NCI-H2029 (cell line): Measurements from ENCODE around the gene CXXC4.

Source experiments
- DNase-seq: peaks from one replicate; lab custom pipeline; 2025; lab: John Stamatoyannopoulos, UW

The CXXC4 gene

DNA sequence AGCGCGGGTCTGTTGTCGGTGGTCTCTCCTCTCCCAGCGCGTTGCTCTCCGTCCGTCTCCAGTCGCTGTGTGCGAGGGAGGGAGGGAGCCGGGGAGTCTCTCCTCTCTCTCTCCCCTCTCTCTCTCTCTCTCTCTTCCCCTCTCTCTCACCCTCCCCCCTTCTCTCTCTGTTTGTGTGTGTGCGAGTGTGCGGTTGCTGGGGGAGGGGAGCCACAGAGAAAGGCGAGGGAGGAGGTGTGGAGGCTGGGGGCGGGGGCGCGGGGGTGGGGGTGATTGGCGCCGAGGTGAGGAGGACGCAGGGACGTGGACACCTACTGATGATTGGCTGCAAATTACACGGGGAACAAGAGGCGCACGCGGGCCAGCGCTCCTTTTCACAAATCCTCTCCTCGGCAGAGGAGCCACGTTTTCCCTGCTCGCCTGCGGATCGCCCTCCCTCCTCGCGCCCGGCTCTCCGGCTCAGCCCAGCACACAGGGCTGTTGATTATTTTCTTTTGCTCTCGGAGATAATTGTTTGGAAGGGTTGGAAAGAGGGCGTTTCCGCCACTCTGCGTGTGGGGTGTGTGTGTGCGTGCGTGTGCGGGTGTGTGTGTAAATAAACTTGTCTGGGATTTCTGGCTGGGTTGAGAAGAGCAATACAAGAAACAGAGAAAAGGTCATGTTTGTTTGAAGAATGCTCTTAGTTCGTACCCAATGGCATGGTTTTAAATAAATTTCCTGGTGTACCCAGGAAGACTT lies at the start of gene CXXC4:
Gene CXXC4, minus strand, starts transcription at position 73 of the 738 bp plus-strand sequence. CDS start 3,092 bp downstream, outside the sequence.
- DNase-seq = peak; percentile 87

DNA sequence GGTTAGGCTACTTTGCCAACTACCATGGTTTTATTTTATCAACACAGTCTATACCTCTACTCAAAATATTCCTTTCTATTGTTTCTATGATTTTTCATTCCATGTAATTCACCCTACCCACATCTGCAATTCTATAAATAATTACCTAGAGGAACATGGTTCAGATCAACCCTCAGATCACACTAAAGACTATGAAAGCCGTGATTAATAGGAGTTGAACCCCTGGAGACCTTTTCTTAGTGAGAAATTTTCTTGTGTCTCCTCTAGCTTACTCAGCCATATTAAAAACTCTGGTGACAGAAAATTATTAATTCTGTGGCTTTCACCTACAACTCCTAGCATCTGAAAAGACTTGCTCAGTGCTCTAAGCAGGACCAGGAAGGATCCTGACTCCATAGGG lies 38.5 kb upstream of the CXXC4 start:
- DNase-seq = no peak

DNA sequence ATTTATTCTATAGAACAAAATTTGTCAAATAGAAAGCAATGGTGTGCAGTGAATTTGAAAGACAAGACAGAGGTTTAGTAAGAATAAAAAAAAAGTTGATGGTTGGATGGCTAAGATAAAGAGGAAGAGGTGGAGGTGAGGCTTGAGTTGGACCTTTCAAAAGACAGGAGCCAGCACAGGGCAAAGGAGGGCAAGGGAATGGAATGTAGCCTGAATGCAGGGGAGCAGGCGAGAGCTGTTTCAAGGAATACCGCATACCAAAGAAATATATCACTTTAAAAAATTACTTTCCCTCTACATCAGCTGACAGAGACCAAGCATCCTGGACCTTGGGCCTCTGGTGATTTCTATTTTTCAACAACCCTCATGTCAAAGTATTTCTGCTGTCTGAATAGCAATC lies 38.0 kb upstream of the CXXC4 start:
- no peak for DNase-seq

DNA sequence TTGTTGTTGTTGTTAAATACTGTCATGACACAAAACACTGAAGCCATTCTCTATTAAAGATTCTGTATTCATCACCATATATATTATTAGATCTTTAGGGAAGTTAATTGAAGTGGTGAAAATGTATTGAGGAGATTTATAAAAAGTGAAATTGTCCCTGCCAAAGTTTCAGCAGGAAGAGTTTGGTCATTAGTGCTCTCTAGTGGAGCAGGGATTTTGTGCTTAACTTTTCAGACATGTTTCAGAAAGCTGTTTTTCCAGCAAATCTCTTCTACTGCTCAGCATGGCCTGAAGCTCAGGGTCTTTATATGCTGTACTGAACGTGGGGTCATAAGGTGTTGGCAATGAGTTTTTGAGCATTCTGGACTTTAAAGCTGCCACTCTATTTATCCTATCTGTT lies 36.7 kb upstream of the CXXC4 start:
- DNase-seq = no peak

DNA sequence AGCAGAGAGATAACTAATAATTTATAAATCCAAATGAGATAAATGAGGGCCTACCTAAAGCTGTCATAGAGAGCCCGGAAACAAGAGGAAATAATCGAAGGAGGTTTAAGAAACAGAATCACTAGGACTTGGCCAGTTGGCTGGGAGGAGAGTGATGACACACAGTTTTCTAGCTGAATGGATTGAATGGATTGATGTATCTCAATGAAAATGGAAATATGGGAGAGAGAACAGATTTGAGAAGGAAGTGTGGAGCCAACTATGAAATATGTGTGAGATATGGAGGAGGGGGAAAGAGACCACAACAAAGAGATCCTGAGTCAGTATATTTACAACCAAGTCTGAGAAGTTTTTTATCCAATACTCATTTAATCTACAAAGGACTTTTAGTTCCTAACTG lies 35.7 kb upstream of the CXXC4 start:
- DNase-seq = no peak

DNA sequence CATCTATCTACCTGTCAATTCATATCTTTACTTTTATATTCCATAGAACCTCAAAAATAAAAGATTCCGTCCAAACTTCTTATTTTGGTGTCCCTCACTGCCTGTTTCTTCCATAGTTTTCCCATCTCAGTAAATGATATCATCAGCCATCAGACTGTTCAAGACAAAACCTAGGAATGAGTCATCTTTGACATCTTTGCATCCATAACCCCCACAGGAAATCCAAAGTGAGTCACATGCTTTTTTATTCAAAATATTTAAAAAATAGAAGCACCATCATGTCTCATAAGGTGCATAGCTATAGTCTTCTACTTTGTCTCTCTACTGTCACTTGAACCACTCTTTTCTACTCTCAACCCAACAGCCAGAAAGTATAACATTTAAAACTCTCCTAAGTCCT lies 29.9 kb upstream of the CXXC4 start:
- no peak for DNase-seq

DNA sequence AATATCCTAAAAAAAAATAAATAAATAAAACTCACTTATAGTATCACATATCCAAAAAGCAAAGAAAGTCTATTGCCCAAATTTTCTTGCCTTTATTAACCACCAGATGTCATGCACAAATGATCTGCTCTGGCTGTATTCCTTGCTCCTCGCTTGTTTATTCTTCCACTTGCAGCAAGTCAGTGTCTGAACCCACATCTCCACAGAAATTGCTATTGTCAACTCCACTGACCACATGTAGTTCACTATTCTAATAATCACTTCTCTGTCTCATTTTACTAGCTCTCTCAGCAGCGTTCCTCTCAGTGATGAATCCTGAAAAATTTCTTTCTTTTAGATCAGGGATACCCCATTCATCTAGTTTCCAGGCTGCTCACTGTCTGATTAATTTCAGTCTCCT lies 29.3 kb upstream of the CXXC4 start:
- no peak for DNase-seq

DNA sequence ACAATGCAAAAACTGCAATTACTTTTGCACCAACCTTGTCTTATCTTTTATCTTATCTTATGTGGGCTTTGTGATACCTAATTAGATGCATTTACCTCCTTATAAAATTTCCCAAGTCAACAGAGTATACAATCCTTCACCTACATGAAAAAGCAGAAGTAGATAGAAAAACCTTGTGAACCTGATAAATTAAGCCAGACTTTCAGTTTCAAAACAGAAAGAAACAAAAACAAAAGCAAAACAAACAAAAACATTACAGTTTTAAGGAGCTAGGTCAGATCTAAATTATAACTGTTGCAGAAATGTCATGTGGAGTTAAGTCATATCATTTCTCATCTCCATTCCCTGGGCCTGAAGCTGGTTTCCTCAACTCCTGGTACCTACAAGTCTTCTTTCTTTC lies 24.9 kb upstream of the CXXC4 start:
- no peak for DNase-seq

DNA sequence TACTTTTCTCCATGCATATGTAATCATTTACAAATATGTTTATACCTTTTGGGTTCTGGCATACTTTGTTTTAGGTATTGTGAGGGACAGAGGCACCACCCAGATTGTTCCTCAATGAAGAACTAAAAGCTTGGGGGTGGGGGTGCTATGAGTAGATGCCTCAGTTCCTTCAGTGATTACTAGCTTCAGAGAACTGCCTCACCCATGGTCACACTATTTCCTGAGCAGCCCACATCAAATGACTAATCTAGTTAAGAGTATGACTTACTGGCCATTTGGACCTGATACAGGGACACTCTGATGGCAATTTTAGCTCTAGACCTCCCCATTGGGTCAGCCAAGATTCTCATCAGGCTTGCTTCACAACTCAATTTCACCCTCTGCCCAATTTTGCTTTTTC lies 22.2 kb upstream of the CXXC4 start:
- DNase-seq = no peak

DNA sequence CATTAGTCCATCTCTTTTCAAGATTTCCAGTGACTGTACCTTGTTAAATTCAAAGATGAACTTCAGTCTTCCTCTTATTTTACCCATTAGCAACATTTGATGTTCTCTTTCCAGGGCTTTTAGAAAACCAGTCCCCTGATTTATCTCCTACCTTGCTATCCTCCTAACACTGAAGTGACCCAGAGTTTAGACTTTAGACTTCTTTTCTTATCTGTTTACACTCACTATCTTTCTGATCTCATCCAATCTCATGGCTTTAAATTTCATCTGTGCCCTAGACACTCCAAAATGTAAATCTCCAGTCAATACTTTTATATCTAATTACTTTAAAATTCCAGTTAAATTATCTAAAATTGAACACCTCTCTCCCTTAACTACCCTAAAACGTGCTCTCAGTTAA lies 13.5 kb upstream of the CXXC4 start:
- no peak for DNase-seq

DNA sequence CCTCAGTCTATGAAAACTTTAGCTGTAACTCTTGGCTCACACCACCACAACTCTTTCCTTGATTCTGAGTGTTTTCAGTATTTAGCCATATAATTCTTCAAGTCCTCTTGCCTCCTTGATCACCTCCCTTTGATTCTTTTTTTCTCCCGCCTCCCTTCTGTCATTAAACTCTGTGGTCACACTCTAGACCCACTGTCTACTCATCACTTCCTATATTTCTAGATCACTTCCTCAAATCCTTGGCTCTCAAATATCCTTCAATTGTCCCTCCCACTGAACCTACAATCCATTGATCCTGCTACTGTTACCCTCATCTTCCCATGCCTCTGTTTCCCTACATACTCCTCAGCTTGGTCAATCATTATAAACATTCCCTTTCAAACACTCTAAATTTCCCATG lies 12.4 kb upstream of the CXXC4 start:
- no peak for DNase-seq

DNA sequence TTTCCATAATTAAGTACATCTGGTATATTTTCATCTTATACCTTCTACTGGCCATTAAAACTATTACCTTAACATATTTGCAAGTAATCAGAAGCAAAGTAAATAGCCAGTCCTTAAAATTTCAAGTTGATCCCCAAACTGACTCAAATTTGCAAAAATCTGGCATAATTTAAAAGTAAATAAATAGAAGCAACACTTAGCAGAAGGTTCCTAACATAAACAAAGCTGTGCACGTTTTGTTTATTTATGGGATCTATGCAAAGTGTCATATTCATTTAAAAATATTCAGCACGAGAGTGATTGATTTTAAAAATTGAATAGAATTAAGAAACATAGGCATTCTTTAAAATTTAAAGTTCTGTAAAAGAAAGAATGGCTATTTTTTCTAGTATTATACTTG lies 9.8 kb upstream of the CXXC4 start:
- DNase-seq = no peak

DNA sequence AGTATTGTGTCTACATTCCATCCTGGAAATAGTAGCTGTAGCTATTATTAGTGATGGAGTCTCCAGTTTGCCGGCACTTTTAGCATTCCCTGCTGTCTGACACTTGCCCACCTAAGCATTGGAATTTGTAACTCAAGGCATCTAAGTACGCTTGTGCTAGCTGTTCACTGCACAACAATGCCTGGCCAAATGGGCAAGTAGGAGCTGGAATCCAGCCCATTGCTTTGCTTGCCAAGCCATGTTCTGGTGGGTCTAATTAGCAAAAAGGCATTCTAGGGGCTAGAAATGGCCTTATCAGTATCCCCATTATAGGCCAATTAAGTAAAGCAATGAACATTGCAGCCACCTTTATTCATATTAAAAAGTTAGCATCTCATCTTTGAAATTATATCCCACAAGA lies 7.8 kb upstream of the CXXC4 start:
- no peak for DNase-seq

DNA sequence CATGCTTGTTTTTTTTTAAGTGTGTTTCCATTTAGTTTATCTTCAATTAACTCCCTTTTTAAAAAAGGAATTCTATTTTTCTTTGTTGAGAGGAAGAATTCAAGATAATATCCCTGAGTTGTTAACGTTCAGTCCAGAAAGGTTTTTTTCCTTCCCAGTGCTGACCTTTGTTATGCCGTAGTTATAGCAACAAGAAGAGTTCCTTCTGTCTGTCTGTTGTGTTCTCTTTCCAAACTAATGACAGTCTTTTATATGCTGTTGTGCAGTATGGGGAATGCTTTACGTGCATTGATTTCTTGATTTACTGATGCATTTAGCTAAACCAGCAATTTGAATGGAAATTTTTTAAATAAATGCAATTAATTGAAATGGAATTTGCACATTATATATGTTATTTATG lies 6.6 kb upstream of the CXXC4 start:
- DNase-seq = peak; percentile 10

DNA sequence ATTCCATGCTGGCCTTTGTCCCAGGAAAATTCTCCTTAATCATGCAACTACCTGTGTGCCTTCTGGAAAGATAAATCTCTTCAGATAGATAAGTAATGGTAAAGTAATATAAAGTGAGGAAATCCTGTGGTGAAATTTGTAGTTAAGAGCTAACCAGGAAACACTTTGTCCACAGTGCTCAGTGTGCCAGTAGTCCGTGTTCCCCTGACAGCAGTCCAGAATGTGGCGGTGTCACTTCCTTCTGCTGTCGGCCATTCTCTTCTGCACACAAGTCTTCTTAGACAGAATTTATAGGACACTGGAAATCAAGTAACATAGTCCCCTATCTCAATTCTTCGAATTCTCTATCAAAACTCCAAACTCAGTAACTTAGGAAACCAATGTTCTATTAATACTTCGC lies 5.7 kb upstream of the CXXC4 start:
- no peak for DNase-seq

DNA sequence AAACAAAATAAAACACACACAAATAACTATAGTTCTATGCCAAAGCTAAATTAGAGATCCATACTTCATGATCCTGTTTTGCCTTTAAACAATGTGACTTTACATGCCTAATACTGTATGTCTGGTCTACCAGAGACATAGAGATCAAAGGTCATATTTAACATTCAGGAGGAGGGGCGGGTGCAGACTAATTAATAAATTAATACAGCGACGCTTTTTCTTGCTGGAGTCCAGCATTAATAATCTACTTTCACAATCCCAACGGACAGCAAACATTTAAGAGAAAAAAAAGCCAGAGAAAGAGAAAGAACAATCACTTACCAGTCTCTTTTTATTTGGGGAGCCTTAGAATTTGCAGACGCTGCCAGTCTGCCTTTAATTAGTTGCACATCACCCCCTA lies 509 bp downstream of the CXXC4 start:
- no peak for DNase-seq

DNA sequence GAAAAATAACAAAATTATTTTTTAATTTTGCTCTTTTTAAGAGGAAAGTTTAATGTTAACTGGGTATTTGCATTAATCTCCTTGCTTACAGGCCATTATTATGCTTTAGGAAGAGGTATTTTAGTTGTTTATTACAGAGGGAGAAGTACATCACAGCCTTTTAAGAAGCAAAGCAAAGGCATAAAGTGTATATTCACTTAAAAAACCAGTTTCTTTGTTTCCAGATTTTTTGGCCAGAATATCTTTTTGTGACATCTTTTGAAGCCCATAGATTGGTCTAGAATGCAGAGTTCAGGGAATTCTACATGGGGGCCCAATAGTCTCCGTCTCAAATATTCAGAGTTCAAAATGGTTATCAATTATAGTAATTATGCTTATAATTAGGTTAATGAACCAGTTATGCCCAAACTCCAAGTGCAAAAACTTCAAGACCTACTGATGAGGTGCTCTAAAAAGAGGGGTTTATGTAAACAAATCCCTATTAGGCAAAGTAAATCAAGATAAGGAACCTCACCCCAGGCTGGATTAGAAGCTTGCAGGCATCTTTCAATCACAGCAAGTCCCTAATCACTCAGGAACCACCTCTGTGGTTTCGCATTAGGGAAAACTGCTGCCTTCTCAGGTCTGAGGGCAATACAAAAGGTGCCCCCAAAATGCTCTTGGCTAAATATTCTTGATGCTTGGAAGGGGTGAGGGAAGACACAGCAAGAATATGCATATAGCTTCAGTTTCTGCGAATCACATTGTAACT lies 1.4 kb downstream of the CXXC4 start:
- no peak for DNase-seq

DNA sequence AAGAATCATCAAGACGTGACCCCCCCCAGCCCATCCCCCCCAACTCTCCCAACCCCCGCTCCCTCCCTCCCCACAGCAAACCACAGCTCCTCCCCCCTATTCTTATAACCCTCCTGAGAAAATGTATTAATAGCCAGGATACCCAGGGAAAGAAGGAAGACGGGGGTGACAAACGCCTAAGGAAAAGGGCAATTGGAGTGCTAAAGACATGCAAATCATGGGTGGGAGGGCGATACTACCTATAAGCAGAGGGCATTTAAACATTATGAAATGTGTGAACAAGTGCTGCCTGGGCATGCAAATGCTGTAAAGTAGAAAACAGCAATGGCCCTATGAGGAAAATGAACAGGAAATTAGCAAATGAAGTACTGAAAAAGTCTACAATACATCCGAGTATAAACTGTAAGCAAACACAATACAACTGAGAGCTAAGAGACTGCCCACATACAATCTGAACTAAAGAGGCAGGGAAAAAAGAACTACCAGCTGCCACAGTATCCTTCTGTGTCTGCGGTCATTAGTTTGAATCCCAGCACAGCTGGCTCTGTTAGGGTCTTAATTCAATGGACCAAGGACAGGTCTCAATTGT lies 2.4 kb downstream of the CXXC4 start:
- DNase-seq = no peak

DNA sequence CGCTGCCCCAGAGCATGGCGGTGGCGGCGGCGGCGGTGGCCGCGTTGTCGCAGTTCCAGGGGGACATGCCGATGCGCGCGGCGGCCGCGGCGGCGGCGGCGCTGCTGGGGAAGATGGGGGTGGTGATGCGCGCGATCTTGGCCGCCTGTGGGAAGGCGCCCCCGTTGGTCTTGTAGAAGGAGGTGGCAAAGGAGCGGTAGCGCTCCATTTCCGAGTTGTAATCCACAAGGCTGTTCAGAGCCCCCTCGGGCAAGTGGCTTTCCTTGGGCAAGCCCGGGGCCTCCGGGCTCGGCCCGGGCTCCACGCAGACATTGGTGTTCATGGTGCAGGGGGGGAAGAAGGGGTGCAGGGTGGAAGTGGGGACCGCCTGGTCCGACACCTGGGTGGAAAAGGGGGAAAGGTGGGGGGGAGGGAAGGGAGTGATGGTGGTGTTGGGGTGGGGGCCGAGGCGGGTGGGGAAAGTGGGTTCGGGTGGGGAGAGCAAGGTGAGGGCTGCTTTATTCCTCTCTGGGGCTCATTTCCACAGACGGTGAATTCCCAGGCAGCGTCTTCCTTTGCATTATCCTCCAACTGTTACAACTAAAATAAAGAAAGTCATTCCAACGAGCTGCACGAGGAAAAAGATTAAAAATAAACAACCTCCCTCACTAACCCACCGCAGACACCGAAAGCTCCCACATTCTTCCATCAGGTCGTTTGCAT lies 3.1 kb downstream of the CXXC4 start:
- DNase-seq = peak; percentile 52

DNA sequence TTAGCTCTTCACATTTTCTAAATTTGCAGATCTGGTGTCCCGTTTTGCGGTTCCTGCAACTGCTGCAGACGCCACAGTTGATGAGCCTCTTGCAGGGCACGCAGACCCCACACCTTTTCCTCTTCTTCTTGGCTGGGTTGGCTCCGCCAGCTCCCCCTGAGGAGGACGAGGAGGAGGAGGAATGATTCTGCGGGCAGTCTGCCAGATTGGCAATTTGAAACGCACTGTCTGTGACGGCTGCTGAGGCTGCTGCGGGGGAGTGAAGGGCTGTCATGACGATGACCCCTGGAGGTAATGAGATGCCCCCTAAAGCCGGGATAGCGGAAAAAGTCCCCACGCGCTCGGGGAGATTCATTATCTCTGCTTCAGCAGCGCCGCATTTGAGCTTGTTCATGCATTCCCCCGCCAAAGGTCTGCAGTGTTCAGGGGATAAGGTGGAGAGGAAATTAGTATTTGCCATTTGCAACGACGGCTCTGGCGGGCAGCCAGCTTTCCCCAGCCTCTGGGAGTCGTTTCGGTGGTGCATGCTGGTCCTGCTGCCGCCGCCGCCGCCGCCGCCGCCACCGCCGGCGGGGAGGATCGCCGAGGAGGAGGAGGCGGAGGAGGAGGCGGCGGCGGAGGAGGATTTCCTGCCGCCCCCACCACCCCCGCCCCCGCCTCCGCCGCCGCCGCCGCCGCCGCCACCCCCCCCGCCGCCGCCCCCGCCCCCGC lies 3.8 kb downstream of the CXXC4 start:
- DNase-seq = peak; percentile 89

DNA sequence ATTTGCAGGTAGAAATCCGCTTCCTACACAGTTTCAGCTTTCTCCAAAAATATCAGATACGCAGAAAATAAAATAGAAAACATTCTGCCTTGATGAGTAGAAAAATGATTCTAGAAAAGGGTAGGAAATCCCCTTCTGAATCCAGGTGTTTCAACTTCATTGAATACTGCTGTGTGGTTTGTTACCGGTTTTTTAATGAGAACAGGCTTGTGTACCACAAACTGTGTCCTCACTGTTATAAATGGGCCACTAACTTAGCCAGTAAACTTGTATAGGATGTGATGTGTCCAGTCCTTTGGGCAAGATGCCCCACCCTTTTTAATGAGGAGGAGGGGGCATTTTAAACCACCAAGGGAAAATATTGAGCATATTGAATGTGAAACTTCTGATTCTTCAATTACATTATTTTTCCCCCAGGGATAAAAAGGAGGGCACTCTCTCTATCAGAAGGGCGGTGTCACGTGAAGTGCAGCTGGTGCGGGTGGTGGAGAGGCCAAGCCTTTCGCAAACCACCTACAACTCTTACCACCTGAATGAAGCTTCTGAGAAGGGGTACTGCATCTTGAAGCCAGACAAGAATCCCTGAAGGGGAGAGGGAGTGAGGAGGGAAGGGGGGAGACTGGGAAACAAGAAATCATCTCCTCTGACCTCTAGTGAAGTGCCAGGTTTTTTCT lies 4.5 kb downstream of the CXXC4 start:
- no peak for DNase-seq

DNA sequence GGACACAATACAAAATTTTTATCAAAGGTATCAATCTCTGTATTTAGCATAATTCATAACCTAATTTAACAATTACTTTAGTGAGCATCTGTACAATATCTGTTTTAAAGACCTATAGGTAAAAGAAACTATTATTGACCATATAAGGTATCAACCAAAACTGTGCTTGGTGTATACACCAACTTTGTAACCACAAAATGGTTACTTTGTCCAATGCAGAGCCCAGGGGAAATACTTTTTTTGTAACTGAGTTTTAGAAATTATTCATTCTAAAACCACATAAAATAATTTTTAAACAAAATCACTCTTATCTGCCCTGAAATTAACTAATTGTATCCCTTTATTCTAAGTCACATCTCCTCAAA lies 5.0 kb downstream of the CXXC4 start:
- no peak for DNase-seq
